WERI-Rb-1 (cell line): ENCODE measurements around the gene QRFP.
A peak's percentile ranks its signal among the peaks of the same experiment; 100 is the strongest.

Source experiments
- DNase-seq: peaks from one replicate; pipeline ENCODE4 v3.0.0-alpha.2; 2020
- H3K27ac ChIP-seq: fragments of 250-450 bp; sonication (Bioruptor Pico); 2 replicates; pipeline ENCODE4 v1.5.1; 2020; ENCODE audit warnings: mild to moderate bottlenecking, moderate library complexity
- H3K27me3 ChIP-seq: fragments of 250-450 bp; sonication (Bioruptor Pico); 2 replicates; pipeline ENCODE4 v1.5.1; 2021; ENCODE audit warnings: mild to moderate bottlenecking, low read depth, moderate library complexity; ENCODE audit not compliant: insufficient read depth, severe bottlenecking
- H3K36me3 ChIP-seq: fragments of 250-450 bp; sonication (Bioruptor Pico); 2 replicates; pipeline ENCODE4 v1.5.1; 2020; ENCODE audit warnings: mild to moderate bottlenecking, moderate library complexity
- H3K4me3 ChIP-seq: 2 replicates; pipeline ENCODE4 v1.5.1; 2011; ENCODE audit warnings: low read depth, mild to moderate bottlenecking, control low read depth, low read length
- H3K9me3 ChIP-seq: fragments of 250-450 bp; sonication (Bioruptor Pico); 2 replicates; pipeline ENCODE4 v1.5.1; 2021; ENCODE audit warnings: mild to moderate bottlenecking, moderate library complexity; ENCODE audit not compliant: severe bottlenecking
- TF ChIP-seq, protein P1 (sequence below): IDR thresholded peaks from 2 replicates; pipeline ENCODE4 v1.5.1; 2011; ENCODE audit warnings: low read depth, mild to moderate bottlenecking, control low read depth, inconsistent platforms, low read length

Gene QRFP

DNA sequence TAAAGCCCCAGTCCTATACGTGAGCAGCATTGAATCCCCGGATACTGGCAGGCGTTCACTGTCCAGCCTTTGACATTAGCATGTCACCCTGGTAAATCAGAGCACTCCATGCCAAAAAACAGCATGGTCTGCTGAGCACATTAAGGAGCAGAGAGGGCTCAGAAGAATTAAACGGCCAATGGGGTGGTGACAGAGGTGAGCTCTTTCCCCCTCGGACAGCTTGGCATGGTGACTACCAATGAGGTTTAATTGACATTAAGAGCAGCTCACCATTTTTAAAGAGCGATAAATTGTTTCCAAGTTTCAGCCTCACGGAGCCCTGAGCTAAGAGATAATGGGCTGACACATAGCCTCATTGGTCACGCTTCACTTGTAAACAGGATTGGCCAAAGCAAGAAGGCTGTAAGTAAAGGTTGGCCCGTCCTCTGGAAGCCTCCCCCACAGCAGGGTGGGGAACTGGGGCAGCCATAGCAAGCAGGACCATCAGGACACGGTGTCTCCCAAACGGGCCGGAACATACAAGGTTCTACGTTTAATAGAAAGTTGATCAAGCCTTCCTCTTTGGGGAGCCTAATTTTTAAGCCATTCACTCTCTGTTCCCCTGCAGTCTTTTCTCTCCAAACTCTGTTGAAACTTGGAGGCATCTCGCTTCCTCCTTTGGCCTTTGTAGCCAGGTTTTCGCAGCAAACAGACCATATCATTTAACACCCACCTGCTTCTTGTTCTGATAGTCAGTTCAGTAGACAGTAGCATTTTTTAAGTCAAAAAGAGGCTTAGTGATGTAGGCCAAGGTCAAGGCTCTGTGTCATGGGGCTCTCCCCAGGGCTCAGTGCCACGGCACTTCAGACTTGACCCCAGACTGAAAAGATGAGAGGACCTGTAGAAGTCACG is 25.9 kb downstream of the QRFP start:
- no peaks in the 10 kb centered on the region for H3K27me3 ChIP-seq
- peaks cover 97% of the 10 kb centered on the region for H3K36me3 ChIP-seq
- H3K9me3 ChIP-seq: no peaks in the 10 kb centered on the region
- H3K27ac ChIP-seq: no peak overlapping the region
- no peak for DNase-seq
- H3K4me3 ChIP-seq: no peak overlapping the region
- TF ChIP-seq, protein P1, sequence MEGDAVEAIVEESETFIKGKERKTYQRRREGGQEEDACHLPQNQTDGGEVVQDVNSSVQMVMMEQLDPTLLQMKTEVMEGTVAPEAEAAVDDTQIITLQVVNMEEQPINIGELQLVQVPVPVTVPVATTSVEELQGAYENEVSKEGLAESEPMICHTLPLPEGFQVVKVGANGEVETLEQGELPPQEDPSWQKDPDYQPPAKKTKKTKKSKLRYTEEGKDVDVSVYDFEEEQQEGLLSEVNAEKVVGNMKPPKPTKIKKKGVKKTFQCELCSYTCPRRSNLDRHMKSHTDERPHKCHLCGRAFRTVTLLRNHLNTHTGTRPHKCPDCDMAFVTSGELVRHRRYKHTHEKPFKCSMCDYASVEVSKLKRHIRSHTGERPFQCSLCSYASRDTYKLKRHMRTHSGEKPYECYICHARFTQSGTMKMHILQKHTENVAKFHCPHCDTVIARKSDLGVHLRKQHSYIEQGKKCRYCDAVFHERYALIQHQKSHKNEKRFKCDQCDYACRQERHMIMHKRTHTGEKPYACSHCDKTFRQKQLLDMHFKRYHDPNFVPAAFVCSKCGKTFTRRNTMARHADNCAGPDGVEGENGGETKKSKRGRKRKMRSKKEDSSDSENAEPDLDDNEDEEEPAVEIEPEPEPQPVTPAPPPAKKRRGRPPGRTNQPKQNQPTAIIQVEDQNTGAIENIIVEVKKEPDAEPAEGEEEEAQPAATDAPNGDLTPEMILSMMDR: no peak

DNA sequence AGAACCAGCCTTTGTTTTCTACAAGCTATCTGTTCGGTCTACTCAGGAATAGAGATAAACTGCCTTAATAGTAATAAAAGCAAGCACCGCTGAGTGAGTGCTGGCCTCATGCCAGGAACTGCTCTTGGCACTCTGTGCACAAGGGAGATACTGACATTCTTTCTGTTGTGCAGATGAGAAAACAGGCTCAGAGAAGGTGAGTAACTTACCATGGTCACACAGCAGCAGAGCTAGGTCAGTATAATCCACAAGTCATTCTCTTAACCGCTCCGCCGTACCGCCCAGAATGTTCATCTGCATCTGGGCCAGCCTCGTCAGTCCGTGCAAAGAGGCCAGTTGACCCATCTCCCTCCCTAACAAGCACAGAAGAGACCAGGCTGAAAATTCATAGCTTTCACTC is 27.4 kb downstream of the QRFP start:
- H3K36me3 ChIP-seq: peaks cover 96% of the 10 kb centered on the region
- no peak for DNase-seq

DNA sequence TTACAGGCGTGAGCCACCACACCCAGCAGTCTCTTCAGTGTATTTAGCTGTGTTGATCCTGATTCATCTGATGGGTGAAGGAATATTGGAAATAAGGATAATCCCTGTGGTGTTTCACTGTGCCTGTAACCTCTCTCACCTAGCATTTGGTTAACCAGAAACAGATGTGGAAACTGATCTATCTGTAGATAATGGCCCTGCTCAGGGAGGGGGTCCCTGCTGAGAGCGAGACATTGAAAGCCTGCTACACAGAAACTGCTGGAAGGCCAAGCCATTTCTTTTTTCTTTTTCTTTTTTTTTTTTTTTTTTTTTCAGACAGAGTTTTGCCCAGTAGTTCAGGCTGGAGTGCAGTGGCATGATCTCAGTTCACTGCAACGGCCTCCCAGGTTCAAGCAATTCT is 28.4 kb downstream of the QRFP start:
- TF ChIP-seq, protein P1: no peak
- peaks cover 96% of the 10 kb centered on the region for H3K36me3 ChIP-seq
- no peaks in the 10 kb centered on the region for H3K27me3 ChIP-seq

More for the DNA sequence above, 27.4 kb downstream of the QRFP start:
- Histone ChIP-seq H3K27me3 (no peaks in the 10 kb centered on the region), H3K4me3 (no peak overlapping the region), H3K9me3 (no peaks in the 10 kb centered on the region), H3K27ac (no peak overlapping the region)
- TF ChIP-seq, protein P1: no peak

DNA sequence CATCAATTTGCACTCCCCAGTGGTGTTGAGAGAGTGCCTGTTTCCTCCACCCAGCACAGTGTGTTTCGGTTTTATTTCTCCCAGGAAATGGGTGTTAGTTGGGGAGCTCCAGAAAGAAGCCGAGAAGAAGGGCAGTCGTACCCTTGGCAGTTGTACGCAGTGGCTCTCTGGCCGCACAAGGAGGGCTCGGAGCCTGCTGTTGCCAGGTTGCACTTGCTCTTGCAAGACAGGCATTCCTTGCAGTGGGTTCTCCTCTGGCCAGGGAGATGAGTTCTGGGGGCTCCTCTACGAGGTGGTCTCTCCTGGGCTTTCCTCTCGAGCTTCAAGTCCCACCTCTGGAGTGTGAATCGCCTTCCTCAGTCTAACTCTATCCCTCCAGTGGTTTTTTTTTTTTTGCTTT is 29.1 kb downstream of the QRFP start:
- H3K4me3 ChIP-seq: no peak overlapping the region
- no peak for DNase-seq
- no peak overlapping the region for H3K27ac ChIP-seq
- H3K9me3 ChIP-seq: no peaks in the 10 kb centered on the region
- H3K36me3 ChIP-seq: peaks cover 96% of the 10 kb centered on the region
- no peaks in the 10 kb centered on the region for H3K27me3 ChIP-seq
- TF ChIP-seq, protein P1: no peak

More for the DNA sequence above, 28.4 kb downstream of the QRFP start:
- no peaks in the 10 kb centered on the region for H3K9me3 ChIP-seq
- DNase-seq: no peak
- no peak overlapping the region for H3K4me3 ChIP-seq
- H3K27ac ChIP-seq: no peak overlapping the region

DNA sequence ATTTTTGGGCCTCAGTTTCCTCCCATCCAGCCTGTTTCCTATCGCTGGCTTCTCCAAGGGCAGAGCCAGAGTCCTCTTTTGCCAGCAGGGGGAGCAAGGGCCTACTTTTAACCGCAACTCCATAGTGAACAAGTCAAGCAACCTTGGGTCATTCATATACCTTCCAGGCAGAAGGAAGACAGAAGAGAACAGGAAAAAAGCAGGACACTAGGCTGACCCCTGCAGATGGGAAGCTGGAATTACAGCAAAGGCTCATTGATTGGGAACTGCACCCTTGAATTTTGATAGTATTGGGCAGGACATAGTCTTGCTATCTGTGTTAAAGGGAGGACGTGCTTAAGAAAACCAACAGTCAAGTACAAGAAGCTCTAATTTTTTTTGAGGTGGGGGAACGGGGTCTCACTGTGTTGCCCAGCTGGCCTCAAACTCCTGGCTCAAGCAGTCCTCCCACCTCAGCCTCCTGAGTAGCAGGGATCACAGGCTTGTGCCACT is 30.1 kb downstream of the QRFP start:
- peak; percentile 93 for DNase-seq
- Histone ChIP-seq H3K27me3 (no peaks in the 10 kb centered on the region), H3K36me3 (peaks cover 96% of the 10 kb centered on the region), H3K9me3 (no peaks in the 10 kb centered on the region), H3K27ac (no peak overlapping the region), H3K4me3 (no peak overlapping the region)
- TF ChIP-seq, protein P1: peak; percentile 91
